ENCODE data around the gene HSD17B12.

Gene HSD17B12

GRCh38 chr11:43680521-43681400, at the start of gene HSD17B12:
HSD17B12 (plus strand) TSS chr11:43680738; CDS start chr11:43680828, 90 bp downstream.
- ChIA-PET POLR2A (interaction anchor here (0.6 to 0.8 kb wide), 3 partner anchors 13 to 121 kb away, joined by 3 to 5 read pairs (median 4); no protein-coding TSS in a partner anchor), CTCF (interaction anchor here (0.8 to 1.4 kb wide), 5 partner anchors 9 to 171 kb away, joined by 3 to 6 read pairs (median 3); no protein-coding TSS in a partner anchor)
- peak; percentile 93 for DNase-seq (ENCODE audit: low read depth, low spot score)
- H3K4me3 ChIP-seq (ENCODE audit: low read depth, low read length) = peak within 1 kb of the TSS; percentile 88
- TF ChIP-seq, protein P1, sequence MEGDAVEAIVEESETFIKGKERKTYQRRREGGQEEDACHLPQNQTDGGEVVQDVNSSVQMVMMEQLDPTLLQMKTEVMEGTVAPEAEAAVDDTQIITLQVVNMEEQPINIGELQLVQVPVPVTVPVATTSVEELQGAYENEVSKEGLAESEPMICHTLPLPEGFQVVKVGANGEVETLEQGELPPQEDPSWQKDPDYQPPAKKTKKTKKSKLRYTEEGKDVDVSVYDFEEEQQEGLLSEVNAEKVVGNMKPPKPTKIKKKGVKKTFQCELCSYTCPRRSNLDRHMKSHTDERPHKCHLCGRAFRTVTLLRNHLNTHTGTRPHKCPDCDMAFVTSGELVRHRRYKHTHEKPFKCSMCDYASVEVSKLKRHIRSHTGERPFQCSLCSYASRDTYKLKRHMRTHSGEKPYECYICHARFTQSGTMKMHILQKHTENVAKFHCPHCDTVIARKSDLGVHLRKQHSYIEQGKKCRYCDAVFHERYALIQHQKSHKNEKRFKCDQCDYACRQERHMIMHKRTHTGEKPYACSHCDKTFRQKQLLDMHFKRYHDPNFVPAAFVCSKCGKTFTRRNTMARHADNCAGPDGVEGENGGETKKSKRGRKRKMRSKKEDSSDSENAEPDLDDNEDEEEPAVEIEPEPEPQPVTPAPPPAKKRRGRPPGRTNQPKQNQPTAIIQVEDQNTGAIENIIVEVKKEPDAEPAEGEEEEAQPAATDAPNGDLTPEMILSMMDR (IDR thresholded peaks at IDR 0.05; ENCODE audit: insufficient read depth, low read length, missing control alignments) = no peak

GRCh38 chr11:43631732-43632131, 48.8 kb upstream of the HSD17B12 start:
- TF ChIP-seq, protein P1 (IDR thresholded peaks at IDR 0.05; ENCODE audit: insufficient read depth, low read length, missing control alignments) = no peak
- DNase-seq (ENCODE audit: low read depth, low spot score) = no peak
- no peak overlapping the region for H3K4me3 ChIP-seq (ENCODE audit: low read depth, low read length)
- POLR2A ChIA-PET = no interaction called here
- CTCF ChIA-PET = interaction anchor here (1.2 kb wide), 1 partner anchor 220 kb away, joined by 5 read pairs; no protein-coding TSS in a partner anchor

- CTCF ChIA-PET = interaction anchor here (1.2 kb wide), 1 partner anchor 219 kb away, joined by 5 read pairs; no protein-coding TSS in a partner anchor
- DNase-seq (ENCODE audit: low read depth, low spot score) = no peak
- POLR2A ChIA-PET = no interaction called here
- TF ChIP-seq, protein P1 (IDR thresholded peaks at IDR 0.05; ENCODE audit: insufficient read depth, low read length, missing control alignments) = no peak
- H3K4me3 ChIP-seq (ENCODE audit: low read depth, low read length) = no peak overlapping the region
These were observed 48.4 kb upstream of the HSD17B12 start for GRCh38 chr11:43632181-43632580.

DNA sequence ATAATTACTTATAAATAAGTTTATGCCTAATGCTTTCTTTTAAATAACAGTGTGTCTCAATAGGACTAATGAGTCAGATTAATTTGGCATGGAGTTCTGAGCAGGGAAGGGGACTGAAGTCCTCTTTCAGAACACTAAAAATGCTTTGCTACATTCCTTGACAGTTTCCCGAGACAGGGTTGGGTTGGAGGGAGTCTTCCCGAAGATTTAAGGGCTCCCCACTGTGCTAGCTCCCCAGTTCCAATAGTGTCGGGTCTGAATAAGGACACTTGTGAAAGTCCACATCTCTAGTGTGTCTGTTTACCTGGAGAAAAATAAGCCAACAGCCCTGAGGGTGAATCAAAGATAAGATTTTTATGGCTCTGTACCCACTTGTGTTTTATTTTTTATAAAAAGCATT, 41.8 kb upstream of the HSD17B12 start:
- H3K4me3 ChIP-seq (ENCODE audit: low read depth, low read length) = no peak overlapping the region
- CTCF ChIA-PET = interaction anchor here (0.6 to 1.1 kb wide), 2 partner anchors 30 to 71 kb away, joined by 3 to 4 read pairs; no protein-coding TSS in a partner anchor
- TF ChIP-seq, protein P1 (IDR thresholded peaks at IDR 0.05; ENCODE audit: insufficient read depth, low read length, missing control alignments) = no peak
- POLR2A ChIA-PET = no interaction called here
- DNase-seq (ENCODE audit: low read depth, low spot score) = no peak

GRCh38 chr11:43639224-43639623, 41.3 kb upstream of the HSD17B12 start:
- TF ChIP-seq, protein P1 (IDR thresholded peaks at IDR 0.05; ENCODE audit: insufficient read depth, low read length, missing control alignments) = no peak
- DNase-seq (ENCODE audit: low read depth, low spot score) = no peak
- CTCF ChIA-PET = interaction anchor here (0.6 to 1.1 kb wide), 2 partner anchors 29 to 72 kb away, joined by 3 to 4 read pairs; no protein-coding TSS in a partner anchor
- H3K4me3 ChIP-seq (ENCODE audit: low read depth, low read length) = no peak overlapping the region
- POLR2A ChIA-PET = no interaction called here

DNA sequence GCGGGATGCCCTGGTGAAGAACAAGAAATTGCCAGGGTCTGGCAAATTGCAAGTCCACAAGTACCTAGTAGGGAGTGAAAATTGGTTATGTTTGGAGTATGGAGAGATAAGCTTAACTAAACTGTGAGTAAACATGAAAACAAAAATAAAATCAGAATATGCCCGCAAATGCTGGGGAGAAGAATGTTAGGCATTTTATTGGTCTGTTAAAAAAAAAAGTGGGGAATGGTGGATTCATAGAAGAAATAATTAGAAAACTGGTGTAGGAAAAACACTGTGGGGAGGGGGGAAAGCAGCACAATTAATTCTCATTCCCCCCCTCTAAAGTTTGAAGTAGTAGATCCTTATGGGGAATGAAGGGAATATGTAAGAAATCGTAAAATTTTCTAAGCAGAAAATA, 40.6 kb upstream of the HSD17B12 start:
- POLR2A ChIA-PET = no interaction called here
- H3K4me3 ChIP-seq (ENCODE audit: low read depth, low read length) = no peak overlapping the region
- CTCF ChIA-PET = no interaction called here
- TF ChIP-seq, protein P1 (IDR thresholded peaks at IDR 0.05; ENCODE audit: insufficient read depth, low read length, missing control alignments) = no peak
- no peak for DNase-seq (ENCODE audit: low read depth, low spot score)

All from AG04449 (cell line).